Neural cell (in vitro differentiated cells): ENCODE results near the gene CORO2A. TPM values are rescaled to one million over a fixed set of nuclear protein-coding genes. Genes with fewer than 3 reads are reported as not detected.

Experiments used
- H2AFZ ChIP-seq: fragments of 200-600, 300-800 bp; sonication (generic), shearing (Covaris generic); 2 replicates; pipeline ENCODE4 v1.6.0; 2014; ENCODE audit warnings: low read depth, mild to moderate bottlenecking, antibody characterized with exemption, low read length, moderate library complexity
- H3F3A ChIP-seq: fragments of 200-600 bp; shearing (Covaris generic); 2 replicates; pipeline ENCODE4 v1.6.1; 2016; ENCODE audit warnings: mild to moderate bottlenecking, moderate library complexity, mixed read lengths, antibody characterized with exemption, low read length; ENCODE audit not compliant: insufficient read depth, poor library complexity, severe bottlenecking
- H3K27ac ChIP-seq: fragments of 200-600, 300-800 bp; sonication (generic), shearing (Covaris generic); 2 replicates; pipeline ENCODE4 v1.5.1; 2014; ENCODE audit warnings: mild to moderate bottlenecking, low read length, moderate library complexity
- H3K27me3 ChIP-seq: fragments of 300-800, 200-600 bp; sonication (generic), shearing (Covaris generic); 2 replicates; pipeline ENCODE4 v1.6.0; 2014; ENCODE audit warnings: mild to moderate bottlenecking, low read depth, low read length, moderate library complexity; ENCODE audit not compliant: insufficient read depth
- H3K36me3 ChIP-seq: fragments of 300-800, 200-600 bp; sonication (generic), shearing (Covaris generic); 2 replicates; pipeline ENCODE4 v1.5.1; 2014; ENCODE audit warnings: mild to moderate bottlenecking, antibody characterized with exemption, low read length, moderate library complexity; ENCODE audit not compliant: insufficient read depth
- H3K4me2 ChIP-seq: fragments of 300-800, 200-600 bp; sonication (generic), shearing (Covaris generic); 2 replicates; pipeline ENCODE4 v1.6.0; 2014; ENCODE audit warnings: mild to moderate bottlenecking, low read length
- H3K4me3 ChIP-seq: fragments of 300-800, 200-600 bp; sonication (generic), shearing (Covaris generic); 2 replicates; pipeline ENCODE4 v1.5.1; 2014; ENCODE audit warnings: mild to moderate bottlenecking, low read length, moderate library complexity
- H3K79me2 ChIP-seq: fragments of 200-600 bp; shearing (Covaris generic); replicated peaks from 2 replicates; pipeline ENCODE4 v1.6.0; 2014; ENCODE audit warnings: mild to moderate bottlenecking, low read length, moderate library complexity; ENCODE audit not compliant: insufficient read depth
- H3K9ac ChIP-seq: fragments of 300-800, 200-600 bp; sonication (generic), shearing (Covaris generic); 2 replicates; pipeline ENCODE4 v1.6.1; 2016; ENCODE audit warnings: mild to moderate bottlenecking, low read length, mixed read lengths
- H3K9me2 ChIP-seq: fragments of 200-600 bp; shearing (Covaris generic); 2 replicates; pipeline ENCODE4 v1.6.1; 2016; ENCODE audit warnings: mild to moderate bottlenecking, low read length, mixed read lengths; ENCODE audit not compliant: insufficient read depth
- H3K9me3 ChIP-seq: fragments of 200-600, 300-800 bp; sonication (generic), shearing (Covaris generic); 2 replicates; pipeline ENCODE4 v1.6.1; 2016; ENCODE audit warnings: mild to moderate bottlenecking, mixed run types, low read length, moderate library complexity, mixed read lengths
- H4K20me1 ChIP-seq: fragments of 200-600 bp; shearing (Covaris generic); 2 replicates; pipeline ENCODE4 v1.6.1; 2016; ENCODE audit warnings: mild to moderate bottlenecking, mixed run types; ENCODE audit not compliant: insufficient read depth
- EP300 ChIP-seq: fragments of 450-650 bp; conservative IDR thresholded peaks from 2 replicates; pipeline ENCODE4 v1.6.1; 2014; ENCODE audit warnings: antibody characterized with exemption, mild to moderate bottlenecking, moderate library complexity; ENCODE audit not compliant: poor library complexity, severe bottlenecking
- EZH2 ChIP-seq: fragments of 200-600, 300-800 bp; shearing (Covaris generic), sonication (generic); IDR thresholded peaks from 2 replicates; pipeline ENCODE4 v1.6.1; 2014; ENCODE audit warnings: antibody characterized with exemption, low read length, borderline replicate concordance, mild to moderate bottlenecking; ENCODE audit not compliant: insufficient read depth, poor library complexity, severe bottlenecking
- MXI1 ChIP-seq: fragments of 450-650 bp; conservative IDR thresholded peaks from 2 replicates; pipeline ENCODE4 v1.6.1; 2014; ENCODE audit warnings: antibody characterized with exemption, mild to moderate bottlenecking; ENCODE audit not compliant: poor library complexity, severe bottlenecking
- POLR2AphosphoS5 ChIP-seq: IDR thresholded peaks from 2 replicates; pipeline ENCODE4 v1.6.1; 2012
- RAD21 ChIP-seq: fragments of 450-650 bp; conservative IDR thresholded peaks from 2 replicates; pipeline ENCODE4 v1.6.1; 2014; ENCODE audit warnings: antibody characterized with exemption, mild to moderate bottlenecking, moderate library complexity
- REST ChIP-seq: IDR thresholded peaks from 2 replicates; pipeline ENCODE4 v1.6.1; 2012; ENCODE audit warnings: borderline replicate concordance
- SMC3 ChIP-seq: fragments of 450-650 bp; conservative IDR thresholded peaks from 2 replicates; pipeline ENCODE4 v1.6.1; 2014; ENCODE audit warnings: antibody characterized with exemption, mild to moderate bottlenecking, moderate library complexity; ENCODE audit not compliant: poor library complexity
- TAF1 ChIP-seq: IDR thresholded peaks from 2 replicates; pipeline ENCODE4 v1.6.1; 2012; ENCODE audit warnings: low read depth
- polyA plus RNA-seq: library from polyadenylated mRNA; depleted of rRNA; stranded (reverse); fragments of >200 nt; gene quantifications from 2 replicates; pipeline ENCODE4 v1.2.3, GENCODE V29; 2014
- TF ChIP-seq, protein P1 (sequence below): fragments of 450-650 bp; IDR thresholded peaks from 2 replicates; pipeline ENCODE4 v1.5.1; 2014; ENCODE audit warnings: antibody characterized with exemption, mild to moderate bottlenecking, moderate library complexity; ENCODE audit not compliant: poor library complexity, severe bottlenecking

CORO2A gene
- polyA plus RNA-seq, 1 donor from 2014 or later, result 1.9 TPM

GRCh38 chr9:98206754-98207153 lies 14.3 kb upstream of the CORO2A start:
- Histone ChIP-seq H2AFZ (no peak overlapping the region), H3K27me3 (no peaks in the 10 kb centered on the region), H3F3A (no peaks in the 10 kb centered on the region), H3K36me3 (no peaks in the 10 kb centered on the region), H4K20me1 (no peaks in the 10 kb centered on the region), H3K9me3 (no peaks in the 10 kb centered on the region), H3K4me2 (no peak overlapping the region), H3K79me2 (no peaks in the 10 kb centered on the region), H3K9me2 (no peaks in the 10 kb centered on the region), H3K27ac (no peak overlapping the region), H3K9ac (no peak overlapping the region), H3K4me3 (no peak overlapping the region)
- TF ChIP-seq SMC3 (no peak), TAF1 (no peak), RAD21 (no peak)

DNA sequence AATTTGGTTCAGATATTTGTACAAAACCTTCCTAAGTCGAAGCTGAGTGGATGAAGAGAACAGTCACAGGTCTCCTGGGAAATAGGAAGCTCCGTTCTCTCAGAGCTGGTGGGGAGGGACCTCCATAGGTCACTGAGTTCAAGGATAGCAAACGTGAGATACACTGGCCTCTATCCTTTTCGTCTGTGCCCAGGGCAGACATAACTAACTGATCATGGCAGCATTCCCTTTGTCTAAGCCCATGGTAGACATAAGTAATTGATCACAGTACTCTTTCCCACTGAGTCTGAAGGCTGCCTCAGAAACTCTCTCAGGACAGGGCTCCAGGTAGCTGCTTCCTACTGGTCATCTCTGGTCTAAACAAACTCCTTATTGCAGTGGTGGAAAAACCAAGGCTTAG lies 12.3 kb upstream of the CORO2A start:
- Histone ChIP-seq H3K27me3 (no peaks in the 10 kb centered on the region), H4K20me1 (no peaks in the 10 kb centered on the region), H3K9ac (no peak overlapping the region), H3K9me3 (no peaks in the 10 kb centered on the region), H3K79me2 (no peaks in the 10 kb centered on the region), H3K4me2 (no peak overlapping the region), H3F3A (no peaks in the 10 kb centered on the region), H3K27ac (no peak overlapping the region), H3K36me3 (no peaks in the 10 kb centered on the region), H3K9me2 (no peaks in the 10 kb centered on the region), H2AFZ (no peak overlapping the region), H3K4me3 (no peak overlapping the region)
- no peak for TF ChIP-seq TAF1
- TF ChIP-seq REST, result no peak
- TF ChIP-seq RAD21, result no peak
- no peak for TF ChIP-seq EP300
- TF ChIP-seq SMC3, result no peak
- TF ChIP-seq MXI1, result no peak
- no peak for TF ChIP-seq EZH2
- TF ChIP-seq POLR2AphosphoS5, result no peak
- TF ChIP-seq, protein P1, sequence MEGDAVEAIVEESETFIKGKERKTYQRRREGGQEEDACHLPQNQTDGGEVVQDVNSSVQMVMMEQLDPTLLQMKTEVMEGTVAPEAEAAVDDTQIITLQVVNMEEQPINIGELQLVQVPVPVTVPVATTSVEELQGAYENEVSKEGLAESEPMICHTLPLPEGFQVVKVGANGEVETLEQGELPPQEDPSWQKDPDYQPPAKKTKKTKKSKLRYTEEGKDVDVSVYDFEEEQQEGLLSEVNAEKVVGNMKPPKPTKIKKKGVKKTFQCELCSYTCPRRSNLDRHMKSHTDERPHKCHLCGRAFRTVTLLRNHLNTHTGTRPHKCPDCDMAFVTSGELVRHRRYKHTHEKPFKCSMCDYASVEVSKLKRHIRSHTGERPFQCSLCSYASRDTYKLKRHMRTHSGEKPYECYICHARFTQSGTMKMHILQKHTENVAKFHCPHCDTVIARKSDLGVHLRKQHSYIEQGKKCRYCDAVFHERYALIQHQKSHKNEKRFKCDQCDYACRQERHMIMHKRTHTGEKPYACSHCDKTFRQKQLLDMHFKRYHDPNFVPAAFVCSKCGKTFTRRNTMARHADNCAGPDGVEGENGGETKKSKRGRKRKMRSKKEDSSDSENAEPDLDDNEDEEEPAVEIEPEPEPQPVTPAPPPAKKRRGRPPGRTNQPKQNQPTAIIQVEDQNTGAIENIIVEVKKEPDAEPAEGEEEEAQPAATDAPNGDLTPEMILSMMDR, result no peak

DNA sequence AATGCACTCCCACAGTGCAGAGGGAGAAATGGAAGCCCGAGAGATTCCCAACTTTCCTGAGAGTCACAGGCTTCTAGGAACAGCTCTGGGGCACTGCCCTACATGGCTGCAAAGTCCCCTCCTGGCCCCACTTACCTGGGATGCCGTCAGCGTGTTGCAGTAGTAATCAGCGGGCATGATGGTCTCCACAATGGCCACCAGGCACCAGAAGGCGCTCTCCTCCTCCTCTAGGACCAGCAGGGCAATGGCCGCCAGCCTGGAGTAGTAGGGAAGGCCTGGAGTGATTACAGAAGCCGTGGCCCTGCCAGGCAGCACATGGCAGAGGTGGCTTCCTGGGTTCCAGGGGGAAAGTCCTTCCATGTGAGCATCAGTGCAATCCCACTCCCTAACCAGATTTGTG lies 10.7 kb upstream of the CORO2A start:
- TF ChIP-seq MXI1 (no peak), EP300 (no peak), EZH2 (no peak), RAD21 (no peak), REST (no peak), SMC3 (no peak), TAF1 (no peak), POLR2AphosphoS5 (no peak)
- TF ChIP-seq, protein P1, result no peak
- H3K27ac ChIP-seq, result no peak overlapping the region

More for the DNA sequence above, 10.7 kb upstream of the CORO2A start:
- Histone ChIP-seq H3K27me3 (no peaks in the 10 kb centered on the region), H3F3A (no peaks in the 10 kb centered on the region), H4K20me1 (no peaks in the 10 kb centered on the region), H2AFZ (no peak overlapping the region), H3K9me3 (no peaks in the 10 kb centered on the region), H3K9me2 (no peaks in the 10 kb centered on the region), H3K4me3 (no peak overlapping the region), H3K36me3 (no peaks in the 10 kb centered on the region), H3K4me2 (no peak overlapping the region), H3K9ac (no peak overlapping the region), H3K79me2 (no peaks in the 10 kb centered on the region)
